ENCODE data around the gene ZFHX3. TPM values are rescaled to one million over a fixed set of nuclear protein-coding genes. Genes with fewer than 3 reads are reported as not detected.

The ZFHX3 gene
- polyA plus RNA-seq, 1 donor from 2014 or later = 26.4 TPM

DNA sequence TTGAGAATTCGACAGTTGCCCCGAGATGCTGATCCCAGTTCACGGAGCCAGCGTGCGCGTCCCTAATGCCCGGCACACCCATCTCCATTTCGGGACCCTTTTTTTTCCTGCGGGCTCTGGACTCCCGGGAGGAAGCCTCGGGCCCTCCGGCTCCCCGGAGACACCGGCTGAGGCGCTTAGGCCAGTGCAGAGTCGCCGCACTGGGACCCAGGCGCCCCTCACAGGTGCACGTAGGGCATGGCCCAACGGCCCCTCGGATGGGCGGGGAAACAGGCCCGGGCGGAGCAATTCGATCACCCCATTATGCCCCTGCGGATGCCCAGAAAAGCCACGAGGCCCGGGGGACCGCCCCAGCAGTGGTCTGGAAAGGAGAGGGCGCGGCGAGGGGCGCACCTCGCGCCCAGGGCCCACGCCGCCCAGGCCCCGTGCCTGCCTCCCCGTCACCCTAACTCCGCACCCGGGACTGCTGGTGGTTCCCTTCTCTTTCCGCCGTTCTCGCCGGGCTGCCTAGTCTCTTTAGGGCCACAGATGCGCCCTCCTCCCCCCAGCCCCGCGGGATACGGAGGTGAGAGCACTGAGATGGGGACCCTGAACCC, 18.5 kb upstream of the ZFHX3 start:
- Histone ChIP-seq H3K79me2 (replicated peaks; ENCODE audit: insufficient read depth, low read length) (peaks cover 57% of the 10 kb centered on the region), H3K27me3 (ENCODE audit: insufficient read depth, low read depth, low read length) (peaks cover 57% of the 10 kb centered on the region), H2AFZ (ENCODE audit: low read depth, low read length) (no peak overlapping the region), H3K4me2 (ENCODE audit: low read length) (no peak overlapping the region), H4K20me1 (ENCODE audit: insufficient read depth) (no peaks in the 10 kb centered on the region), H3K9me3 (ENCODE audit: low read length) (no peaks in the 10 kb centered on the region), H3F3A (ENCODE audit: insufficient read depth, low read length, poor library complexity, severe bottlenecking) (peaks cover 5% of the 10 kb centered on the region), H3K9me2 (ENCODE audit: insufficient read depth, low read length) (no peaks in the 10 kb centered on the region), H3K36me3 (ENCODE audit: insufficient read depth, low read length) (no peaks in the 10 kb centered on the region), H3K4me3 (ENCODE audit: low read length) (no peak overlapping the region), H3K27ac (ENCODE audit: low read length) (no peak overlapping the region), H3K9ac (ENCODE audit: low read length) (peak overlapping the region; percentile 32)
- TF ChIP-seq EP300 (conservative IDR thresholded peaks at IDR 0.05; ENCODE audit: poor library complexity, severe bottlenecking) = no peak
- TF ChIP-seq, protein P1, sequence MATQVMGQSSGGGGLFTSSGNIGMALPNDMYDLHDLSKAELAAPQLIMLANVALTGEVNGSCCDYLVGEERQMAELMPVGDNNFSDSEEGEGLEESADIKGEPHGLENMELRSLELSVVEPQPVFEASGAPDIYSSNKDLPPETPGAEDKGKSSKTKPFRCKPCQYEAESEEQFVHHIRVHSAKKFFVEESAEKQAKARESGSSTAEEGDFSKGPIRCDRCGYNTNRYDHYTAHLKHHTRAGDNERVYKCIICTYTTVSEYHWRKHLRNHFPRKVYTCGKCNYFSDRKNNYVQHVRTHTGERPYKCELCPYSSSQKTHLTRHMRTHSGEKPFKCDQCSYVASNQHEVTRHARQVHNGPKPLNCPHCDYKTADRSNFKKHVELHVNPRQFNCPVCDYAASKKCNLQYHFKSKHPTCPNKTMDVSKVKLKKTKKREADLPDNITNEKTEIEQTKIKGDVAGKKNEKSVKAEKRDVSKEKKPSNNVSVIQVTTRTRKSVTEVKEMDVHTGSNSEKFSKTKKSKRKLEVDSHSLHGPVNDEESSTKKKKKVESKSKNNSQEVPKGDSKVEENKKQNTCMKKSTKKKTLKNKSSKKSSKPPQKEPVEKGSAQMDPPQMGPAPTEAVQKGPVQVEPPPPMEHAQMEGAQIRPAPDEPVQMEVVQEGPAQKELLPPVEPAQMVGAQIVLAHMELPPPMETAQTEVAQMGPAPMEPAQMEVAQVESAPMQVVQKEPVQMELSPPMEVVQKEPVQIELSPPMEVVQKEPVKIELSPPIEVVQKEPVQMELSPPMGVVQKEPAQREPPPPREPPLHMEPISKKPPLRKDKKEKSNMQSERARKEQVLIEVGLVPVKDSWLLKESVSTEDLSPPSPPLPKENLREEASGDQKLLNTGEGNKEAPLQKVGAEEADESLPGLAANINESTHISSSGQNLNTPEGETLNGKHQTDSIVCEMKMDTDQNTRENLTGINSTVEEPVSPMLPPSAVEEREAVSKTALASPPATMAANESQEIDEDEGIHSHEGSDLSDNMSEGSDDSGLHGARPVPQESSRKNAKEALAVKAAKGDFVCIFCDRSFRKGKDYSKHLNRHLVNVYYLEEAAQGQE (IDR thresholded peaks at IDR 0.05; ENCODE audit: borderline replicate concordance) = no peak
- TF ChIP-seq, protein P2, sequence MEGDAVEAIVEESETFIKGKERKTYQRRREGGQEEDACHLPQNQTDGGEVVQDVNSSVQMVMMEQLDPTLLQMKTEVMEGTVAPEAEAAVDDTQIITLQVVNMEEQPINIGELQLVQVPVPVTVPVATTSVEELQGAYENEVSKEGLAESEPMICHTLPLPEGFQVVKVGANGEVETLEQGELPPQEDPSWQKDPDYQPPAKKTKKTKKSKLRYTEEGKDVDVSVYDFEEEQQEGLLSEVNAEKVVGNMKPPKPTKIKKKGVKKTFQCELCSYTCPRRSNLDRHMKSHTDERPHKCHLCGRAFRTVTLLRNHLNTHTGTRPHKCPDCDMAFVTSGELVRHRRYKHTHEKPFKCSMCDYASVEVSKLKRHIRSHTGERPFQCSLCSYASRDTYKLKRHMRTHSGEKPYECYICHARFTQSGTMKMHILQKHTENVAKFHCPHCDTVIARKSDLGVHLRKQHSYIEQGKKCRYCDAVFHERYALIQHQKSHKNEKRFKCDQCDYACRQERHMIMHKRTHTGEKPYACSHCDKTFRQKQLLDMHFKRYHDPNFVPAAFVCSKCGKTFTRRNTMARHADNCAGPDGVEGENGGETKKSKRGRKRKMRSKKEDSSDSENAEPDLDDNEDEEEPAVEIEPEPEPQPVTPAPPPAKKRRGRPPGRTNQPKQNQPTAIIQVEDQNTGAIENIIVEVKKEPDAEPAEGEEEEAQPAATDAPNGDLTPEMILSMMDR (IDR thresholded peaks at IDR 0.05; ENCODE audit: poor library complexity, severe bottlenecking) = no peak
- TF ChIP-seq POLR2AphosphoS5 (IDR thresholded peaks at IDR 0.05) = peak; percentile 43

DNA sequence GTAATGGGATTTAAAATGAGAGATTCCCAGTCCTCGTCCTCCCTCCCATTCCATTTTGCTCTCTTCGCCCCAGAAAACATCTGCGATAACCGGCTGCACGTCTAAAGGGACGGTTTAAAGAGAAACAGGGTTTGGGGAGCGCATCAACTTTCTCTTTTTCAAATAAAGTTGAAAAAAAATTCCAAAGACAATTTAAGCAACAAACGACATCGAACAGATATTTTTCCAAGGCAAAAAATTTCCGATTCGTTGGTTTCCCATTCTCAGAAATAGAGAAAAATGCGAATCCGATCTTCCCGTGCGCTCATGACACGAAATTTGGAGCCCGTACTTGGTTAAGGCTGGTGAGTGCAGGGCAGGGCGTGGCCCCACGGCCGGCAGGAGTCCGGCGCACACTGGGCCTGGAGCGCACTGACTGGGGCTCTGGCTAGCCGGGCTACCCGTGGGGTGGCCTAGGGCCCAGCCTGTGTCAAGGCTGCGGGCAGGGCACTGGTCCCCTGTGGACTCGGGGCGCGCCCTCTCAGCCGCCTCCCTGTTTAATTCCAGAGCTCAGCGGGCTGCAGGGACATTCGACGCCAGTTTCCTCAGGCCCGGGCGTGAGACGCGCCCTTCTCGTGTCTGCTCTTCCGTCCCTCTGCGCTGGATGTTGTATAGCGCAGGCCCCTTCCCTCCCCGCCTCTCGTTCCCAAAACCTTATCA, 17.9 kb upstream of the ZFHX3 start:
- Histone ChIP-seq H3K27ac (ENCODE audit: low read length) (no peak overlapping the region), H3K4me2 (ENCODE audit: low read length) (no peak overlapping the region), H2AFZ (ENCODE audit: low read depth, low read length) (no peak overlapping the region), H3K9me3 (ENCODE audit: low read length) (no peaks in the 10 kb centered on the region), H3K27me3 (ENCODE audit: insufficient read depth, low read depth, low read length) (peaks cover 61% of the 10 kb centered on the region), H3K36me3 (ENCODE audit: insufficient read depth, low read length) (no peaks in the 10 kb centered on the region), H3K4me3 (ENCODE audit: low read length) (no peak overlapping the region), H3K79me2 (replicated peaks; ENCODE audit: insufficient read depth, low read length) (peaks cover 64% of the 10 kb centered on the region), H3K9me2 (ENCODE audit: insufficient read depth, low read length) (no peaks in the 10 kb centered on the region), H4K20me1 (ENCODE audit: insufficient read depth) (no peaks in the 10 kb centered on the region), H3F3A (ENCODE audit: insufficient read depth, low read length, poor library complexity, severe bottlenecking) (peaks cover 5% of the 10 kb centered on the region), H3K9ac (ENCODE audit: low read length) (peak overlapping the region; percentile 32)
- TF ChIP-seq MXI1 (conservative IDR thresholded peaks at IDR 0.05; ENCODE audit: poor library complexity, severe bottlenecking) = no peak
- TF ChIP-seq, protein P2 (IDR thresholded peaks at IDR 0.05; ENCODE audit: poor library complexity, severe bottlenecking) = no peak
- TF ChIP-seq, protein P1 (IDR thresholded peaks at IDR 0.05; ENCODE audit: borderline replicate concordance) = peak; percentile 42
- no peak for TF ChIP-seq SMC3 (conservative IDR thresholded peaks at IDR 0.05; ENCODE audit: poor library complexity)
- TF ChIP-seq TAF1 (IDR thresholded peaks at IDR 0.05; ENCODE audit: low read depth) = no peak
- no peak for TF ChIP-seq EZH2 (IDR thresholded peaks at IDR 0.05; ENCODE audit: borderline replicate concordance, insufficient read depth, low read length, poor library complexity, severe bottlenecking)
- TF ChIP-seq POLR2AphosphoS5 (IDR thresholded peaks at IDR 0.05) = peak; percentile 69
- TF ChIP-seq RAD21 (conservative IDR thresholded peaks at IDR 0.05) = no peak
- no peak for TF ChIP-seq EP300 (conservative IDR thresholded peaks at IDR 0.05; ENCODE audit: poor library complexity, severe bottlenecking)

All from neural cell (in vitro differentiated cells).